Activated T-cell treated with anti-CD3 and anti-CD28 coated beads, Interleukin-2, amount 50 U/mL, for 4 hours (primary cell): ENCODE measurements around the gene PARP6. TPM values are rescaled to one million over a fixed set of nuclear protein-coding genes. Genes with fewer than 3 reads are reported as not detected.

Experiments
- ATAC-seq, 2 donors: fragments of 200-7000 bp; cut with Tn5 transposase; one replicate each; pipeline ENCODE4 v1.10.0; 2021
- DNase-seq: peaks from one replicate; pipeline ENCODE4 v3.0.0-alpha.2; 2020
- H3K27me3 Mint-ChIP-seq: one replicate; pipeline ENCODE4 v1.8.0; 2021; ENCODE audit warnings: low read depth, mixed read lengths
- H3K36me3 Mint-ChIP-seq: one replicate; pipeline ENCODE4 v1.8.0; 2022; ENCODE audit warnings: mixed read lengths; ENCODE audit not compliant: insufficient read depth
- H3K4me1 Mint-ChIP-seq: one replicate; pipeline ENCODE4 v1.8.0; 2021; ENCODE audit warnings: low read depth, mixed read lengths
- H3K4me3 Mint-ChIP-seq: one replicate; pipeline ENCODE4 v1.8.0; 2021; ENCODE audit warnings: mild to moderate bottlenecking, moderate library complexity, mixed read lengths
- H3K9me3 Mint-ChIP-seq: one replicate; pipeline ENCODE4 v1.8.0; 2021; ENCODE audit warnings: mixed read lengths
- total RNA-seq, 3 donors: library from RNA; stranded (reverse); gene quantifications; one replicate each; pipeline ENCODE4 v1.2.1, GENCODE V29; 2021

Gene PARP6
- total RNA-seq, 3 donors from 2014 or later = 62.9 to 63.2 (median 62.9) TPM

GRCh38 chr15:72231066-72231832, 41.1 kb downstream of the PARP6 start, which contains the start of gene PKM:
Gene PKM, minus strand, starts transcription at chr15:72231190. Its CDS starts 12,093 bp downstream, at chr15:72219097.
- H3K27me3 Mint-ChIP-seq = no peaks in the 10 kb centered on the region
- peaks cover 35% of the 10 kb centered on the region for H3K4me1 Mint-ChIP-seq
- ATAC-seq = peak; percentile 54 to 64
- DNase-seq = peak; percentile 96
- H3K9me3 Mint-ChIP-seq = no peaks in the 10 kb centered on the region
- H3K36me3 Mint-ChIP-seq = peaks cover 18% of the 10 kb centered on the region
- peak within 1 kb of the TSS; percentile 98 for H3K4me3 Mint-ChIP-seq

DNA sequence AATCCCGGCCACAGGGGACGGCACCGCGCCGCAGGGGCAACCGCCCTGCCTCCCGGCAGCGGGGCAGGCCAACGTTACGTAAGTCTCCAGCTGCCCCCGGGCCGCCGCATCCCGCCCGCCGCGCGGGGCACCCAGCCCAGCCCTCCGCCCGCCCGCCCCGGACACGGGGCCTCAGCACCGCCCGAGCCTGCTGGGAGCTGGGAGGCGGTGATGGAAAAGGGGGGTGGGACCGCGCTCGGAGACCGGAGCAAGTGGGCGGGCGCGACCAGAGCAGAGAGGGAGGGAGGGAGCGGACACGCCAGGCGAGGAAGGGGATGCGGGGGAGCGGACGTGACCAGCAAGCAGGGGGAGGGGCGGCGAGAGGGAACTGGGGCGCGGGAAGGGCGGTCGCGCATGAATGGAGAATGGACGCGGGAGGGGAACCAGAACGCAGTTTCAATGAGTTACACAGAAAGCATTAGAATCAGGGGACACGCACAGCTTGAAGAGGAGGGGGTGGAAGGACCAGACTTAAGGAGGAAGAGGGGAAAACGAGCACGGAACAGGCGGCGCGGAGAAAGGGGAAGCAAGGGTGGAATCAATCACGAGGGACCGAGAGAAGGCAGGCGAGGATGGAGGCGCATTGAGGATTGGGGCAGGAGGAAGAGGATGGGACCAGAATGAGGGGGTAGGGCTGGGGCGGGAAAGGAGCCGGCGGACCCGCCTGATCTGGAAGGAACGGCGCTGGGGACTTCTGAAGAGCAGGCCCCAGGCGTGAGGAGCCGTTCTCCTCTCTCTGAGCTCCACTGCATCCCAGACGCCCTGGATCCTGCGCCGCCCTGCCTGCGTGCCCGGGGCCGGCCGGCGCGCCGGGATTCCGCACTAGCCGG, 41.9 kb downstream of the PARP6 start:
- peak; percentile 2 for ATAC-seq
- Mint-ChIP-seq H3K9me3 (no peaks in the 10 kb centered on the region), H3K27me3 (no peaks in the 10 kb centered on the region), H3K4me1 (peaks cover 42% of the 10 kb centered on the region), H3K36me3 (peaks cover 26% of the 10 kb centered on the region), H3K4me3 (peak overlapping the region; percentile 98)
- peak; percentile 73 for DNase-seq

DNA sequence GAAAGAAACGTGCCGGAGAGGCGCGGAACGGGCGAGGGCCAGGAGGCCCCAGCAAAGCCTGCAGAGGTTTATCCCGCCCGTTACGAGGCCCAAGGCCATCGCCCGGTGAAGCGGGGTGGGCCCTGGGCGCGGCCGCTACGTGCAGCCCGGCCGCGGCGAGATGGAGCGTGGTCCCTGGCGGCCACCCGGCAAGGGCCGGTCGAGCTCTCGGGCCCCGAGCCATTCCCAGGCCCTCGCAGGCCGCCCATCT, 42.5 kb downstream of the PARP6 start:
- H3K36me3 Mint-ChIP-seq = peaks cover 28% of the 10 kb centered on the region
- H3K4me1 Mint-ChIP-seq = peaks cover 44% of the 10 kb centered on the region

DNA sequence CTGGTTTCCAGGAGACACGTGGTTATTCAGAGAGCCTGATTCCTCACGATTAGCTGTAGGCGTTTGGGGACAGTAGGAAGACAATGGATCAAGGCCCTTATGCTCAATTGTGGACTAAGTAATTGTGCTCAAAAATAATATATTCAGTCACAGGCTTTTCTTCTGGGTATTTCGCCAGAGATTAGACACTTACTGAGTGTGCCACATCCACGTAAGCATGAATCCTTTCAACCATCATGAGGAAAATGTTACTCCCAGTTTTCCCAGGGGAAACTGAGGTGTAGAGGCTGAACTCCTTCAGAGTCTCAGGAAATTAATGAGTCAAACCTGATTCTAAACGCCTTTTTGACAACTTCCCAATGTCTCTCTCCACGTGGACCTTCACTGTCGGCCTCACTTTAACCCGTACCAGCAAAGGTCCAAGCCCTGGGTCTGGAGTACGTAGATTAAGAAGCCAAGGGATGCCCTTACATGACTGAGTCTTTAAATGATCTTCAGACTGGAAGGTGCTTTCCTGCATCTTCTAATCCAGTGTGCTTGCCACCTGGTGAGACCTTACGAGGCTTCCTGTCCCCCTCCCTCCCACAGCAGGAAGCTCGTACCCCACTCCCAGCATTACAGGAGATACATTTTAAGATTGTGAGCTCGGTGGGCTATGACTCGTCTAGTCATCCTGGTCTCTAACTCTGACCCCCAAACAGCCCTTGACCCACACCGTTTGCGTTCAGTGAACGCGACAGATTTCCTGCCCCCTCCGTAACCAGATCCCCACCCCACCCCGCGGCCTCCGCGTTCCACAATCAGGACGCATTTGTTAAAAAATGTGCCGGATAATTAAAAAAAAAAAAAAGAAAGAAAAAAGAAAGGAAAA, 43.0 kb downstream of the PARP6 start:
- Mint-ChIP-seq H3K36me3 (peaks cover 30% of the 10 kb centered on the region), H3K4me1 (peaks cover 47% of the 10 kb centered on the region), H3K4me3 (peak overlapping the region; percentile 98), H3K9me3 (no peaks in the 10 kb centered on the region), H3K27me3 (no peaks in the 10 kb centered on the region)
- DNase-seq (peak; percentile 39), ATAC-seq (no peak)

More for the DNA sequence above, 42.5 kb downstream of the PARP6 start:
- H3K9me3 Mint-ChIP-seq = no peaks in the 10 kb centered on the region
- DNase-seq (no peak), ATAC-seq (no peak)
- peak overlapping the region; percentile 98 for H3K4me3 Mint-ChIP-seq
- H3K27me3 Mint-ChIP-seq = no peaks in the 10 kb centered on the region

DNA sequence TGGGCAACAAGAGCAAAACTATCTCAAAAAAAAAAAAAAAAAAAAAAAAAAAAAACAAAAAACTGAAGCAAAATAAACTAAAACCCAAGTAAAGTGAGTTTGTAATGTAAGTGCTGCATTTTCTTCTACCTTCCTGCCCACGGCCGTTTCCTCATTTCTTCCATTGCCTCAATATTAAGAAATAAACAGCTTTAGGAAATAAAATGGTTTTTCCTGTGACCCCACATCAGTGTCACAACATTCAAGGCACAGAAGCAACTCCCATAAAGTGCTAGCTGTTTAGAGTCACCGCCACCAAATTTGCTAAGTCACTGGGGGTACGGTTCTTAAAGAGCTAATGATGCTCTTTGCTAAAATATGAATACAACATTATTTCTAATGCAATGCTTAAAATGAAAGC, 44.6 kb downstream of the PARP6 start:
- no peaks in the 10 kb centered on the region for H3K9me3 Mint-ChIP-seq
- H3K36me3 Mint-ChIP-seq = peaks cover 45% of the 10 kb centered on the region
- no peak for ATAC-seq
- H3K4me1 Mint-ChIP-seq = peaks cover 57% of the 10 kb centered on the region
- no peaks in the 10 kb centered on the region for H3K27me3 Mint-ChIP-seq
- no peak for DNase-seq
- H3K4me3 Mint-ChIP-seq = peak overlapping the region; percentile 98

- Mint-ChIP-seq H3K4me3 (peak overlapping the region; percentile 98), H3K9me3 (no peaks in the 10 kb centered on the region), H3K27me3 (no peaks in the 10 kb centered on the region), H3K4me1 (peaks cover 57% of the 10 kb centered on the region), H3K36me3 (peaks cover 49% of the 10 kb centered on the region)
- peak; percentile 23 to 29 for ATAC-seq
- DNase-seq = peak; percentile 36
These were observed 45.2 kb downstream of the PARP6 start for GRCh38 chr15:72227192-72227586.

GRCh38 chr15:72223278-72223677, 49.1 kb downstream of the PARP6 start:
- peaks cover 72% of the 10 kb centered on the region for H3K4me1 Mint-ChIP-seq
- H3K4me3 Mint-ChIP-seq = peak overlapping the region; percentile 17
- no peak for ATAC-seq
- peaks cover 67% of the 10 kb centered on the region for H3K36me3 Mint-ChIP-seq
- DNase-seq = no peak
- H3K9me3 Mint-ChIP-seq = no peaks in the 10 kb centered on the region
- H3K27me3 Mint-ChIP-seq = no peaks in the 10 kb centered on the region

- ATAC-seq (no peak), DNase-seq (no peak)
- H3K9me3 Mint-ChIP-seq = no peaks in the 10 kb centered on the region
- peak overlapping the region; percentile 17 for H3K4me3 Mint-ChIP-seq
- no peaks in the 10 kb centered on the region for H3K27me3 Mint-ChIP-seq
- peaks cover 68% of the 10 kb centered on the region for H3K4me1 Mint-ChIP-seq
- peaks cover 68% of the 10 kb centered on the region for H3K36me3 Mint-ChIP-seq
These were observed 50.0 kb downstream of the PARP6 start for GRCh38 chr15:72222393-72222792.

DNA sequence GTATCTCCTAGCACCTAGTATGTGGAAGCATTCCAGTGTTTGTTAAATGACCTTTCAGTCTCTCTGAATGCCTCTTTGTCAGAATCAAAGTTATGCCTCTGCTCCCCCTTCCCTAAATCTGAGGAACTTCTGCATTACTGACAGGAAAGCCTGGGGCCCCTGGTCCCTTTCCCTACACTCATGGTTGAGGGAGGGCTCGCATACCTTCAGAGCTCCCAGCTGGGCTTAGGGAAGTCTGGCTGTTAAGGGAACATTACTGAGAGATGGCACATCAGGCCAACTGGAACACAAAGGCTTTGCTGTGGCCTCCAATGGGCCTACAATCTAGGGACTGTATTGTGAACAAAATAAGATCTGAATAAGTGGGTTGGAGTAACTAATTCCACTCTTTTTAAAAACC, 51.7 kb downstream of the PARP6 start:
- Mint-ChIP-seq H3K27me3 (no peaks in the 10 kb centered on the region), H3K36me3 (peaks cover 69% of the 10 kb centered on the region), H3K9me3 (no peaks in the 10 kb centered on the region), H3K4me1 (peaks cover 55% of the 10 kb centered on the region), H3K4me3 (no peak overlapping the region)
- ATAC-seq (no peak), DNase-seq (no peak)

DNA sequence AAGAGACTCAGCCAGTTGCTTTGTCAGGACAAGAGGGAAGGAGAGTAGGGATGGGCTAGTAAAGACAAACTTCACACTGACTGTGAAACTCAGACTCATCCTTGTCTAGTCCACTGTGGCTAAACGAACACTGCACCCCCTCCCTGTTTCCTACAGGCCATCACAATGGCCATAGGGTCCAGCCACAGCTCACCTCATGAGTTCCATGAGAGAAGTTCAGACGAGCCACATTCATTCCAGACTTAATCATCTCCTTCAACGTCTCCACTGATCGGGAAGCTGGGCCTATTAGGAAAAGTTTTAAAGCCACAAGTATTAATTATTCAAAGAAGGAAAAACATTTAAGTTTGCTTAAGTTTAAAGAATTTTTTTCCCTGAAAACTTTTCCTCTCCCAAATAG, 55.1 kb downstream of the PARP6 start:
- no peaks in the 10 kb centered on the region for H3K9me3 Mint-ChIP-seq
- no peak for ATAC-seq
- peaks cover 55% of the 10 kb centered on the region for H3K36me3 Mint-ChIP-seq
- H3K4me1 Mint-ChIP-seq = peaks cover 29% of the 10 kb centered on the region
- no peaks in the 10 kb centered on the region for H3K27me3 Mint-ChIP-seq
- DNase-seq = no peak
- H3K4me3 Mint-ChIP-seq = no peak overlapping the region

GRCh38 chr15:72216079-72216478, 56.3 kb downstream of the PARP6 start:
- H3K9me3 Mint-ChIP-seq = no peaks in the 10 kb centered on the region
- ATAC-seq (no peak), DNase-seq (no peak)
- peaks cover 20% of the 10 kb centered on the region for H3K4me1 Mint-ChIP-seq
- H3K27me3 Mint-ChIP-seq = no peaks in the 10 kb centered on the region
- no peak overlapping the region for H3K4me3 Mint-ChIP-seq
- H3K36me3 Mint-ChIP-seq = peaks cover 45% of the 10 kb centered on the region

DNA sequence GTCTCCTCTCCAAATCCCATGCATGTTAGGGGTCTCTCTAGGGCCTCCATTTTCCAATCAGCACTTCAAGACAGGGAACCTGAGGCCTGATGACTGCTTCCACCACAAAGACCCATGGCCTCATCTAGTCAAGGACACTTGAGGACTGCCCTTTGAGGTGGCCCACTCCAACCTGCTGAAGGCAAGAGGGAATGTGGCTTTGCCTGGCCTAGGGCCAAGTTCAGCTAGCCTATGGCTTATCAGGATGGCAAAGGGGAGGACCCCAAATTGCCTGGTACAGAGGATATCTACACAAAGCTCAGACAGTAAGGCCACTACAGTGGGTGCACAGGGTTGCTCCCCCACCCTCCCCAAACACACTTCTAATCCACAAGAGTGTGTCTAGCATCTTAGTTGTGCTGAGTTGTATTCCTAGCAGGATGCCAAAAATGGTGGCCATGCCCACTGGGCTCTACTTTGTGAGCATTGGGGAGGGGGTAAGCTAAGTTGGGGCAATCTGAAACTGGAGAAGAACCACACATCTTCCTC, 64.7 kb downstream of the PARP6 start:
- H3K9me3 Mint-ChIP-seq = no peaks in the 10 kb centered on the region
- no peak for DNase-seq
- peaks cover 9% of the 10 kb centered on the region for H3K4me1 Mint-ChIP-seq
- peaks cover 57% of the 10 kb centered on the region for H3K36me3 Mint-ChIP-seq
- H3K27me3 Mint-ChIP-seq = no peaks in the 10 kb centered on the region
- H3K4me3 Mint-ChIP-seq = no peak overlapping the region
- no peak for ATAC-seq

- Mint-ChIP-seq H3K4me1 (peaks cover 9% of the 10 kb centered on the region), H3K36me3 (peaks cover 62% of the 10 kb centered on the region), H3K4me3 (no peak overlapping the region), H3K9me3 (no peaks in the 10 kb centered on the region), H3K27me3 (no peaks in the 10 kb centered on the region)
- ATAC-seq (no peak), DNase-seq (no peak)
These were observed 65.7 kb downstream of the PARP6 start for GRCh38 chr15:72206677-72207000.
